Suprapubic skin (tissue), 4 donors: ENCODE measurements around the gene CNMD.

ENCODE experiments used
- CTCF ChIP-seq, 2 donors: fragments of 200-600 bp in 1 of 2; fragments of 450-650 bp in 1 of 2; sonication (generic) in 1 of 2; IDR thresholded peaks; one replicate each; pipeline ENCODE4 v1.5.1; 2016 to 2019; ENCODE audit warnings: antibody characterized with exemption in 2 of 2, mild to moderate bottlenecking in 1 of 2, moderate library complexity in 1 of 2
- POLR2A ChIP-seq, 2 donors: fragments of 450-650 bp; IDR thresholded peaks; one replicate each; pipeline ENCODE4 v1.6.1; 2017; ENCODE audit warnings: antibody characterized with exemption in 2 of 2, mild to moderate bottlenecking in 2 of 2, moderate library complexity in 2 of 2
- POLR2AphosphoS5 ChIP-seq, 3 donors: sonication (generic); formaldehyde crosslinking; IDR thresholded peaks; one replicate each; pipeline ENCODE4 v1.6.1; 2017; ENCODE audit warnings: antibody characterized with exemption in 3 of 3

GRCh38 chr13:52737451-52737850 lies 2.2 kb downstream of the CNMD start:
- TF ChIP-seq CTCF (IDR thresholded peaks at IDR 0.05) (no peak), POLR2AphosphoS5 (IDR thresholded peaks at IDR 0.05) (no peak), POLR2A (IDR thresholded peaks at IDR 0.05) (no peak)
